H1 (cell line): ENCODE measurements around the gene CACNA2D4. TPM values are rescaled to one million over a fixed set of nuclear protein-coding genes. Genes with fewer than 3 reads are reported as not detected.

Experiments used
- POLR2A ChIP-seq, 2 experiments: IDR thresholded peaks; 1 replicate in 1 of 2; 2 replicates in 1 of 2; pipeline ENCODE4 v1.6.1; 2011; ENCODE audit warnings: low read depth in 2 of 2, low read length in 2 of 2, mild to moderate bottlenecking in 2 of 2; ENCODE audit errors: control extremely low read depth in 1 of 2
- RFX5 ChIP-seq: IDR thresholded peaks from 2 replicates; pipeline ENCODE4 v1.6.1; 2011; ENCODE audit warnings: low read depth, low read length, improper control_type of control experiment, borderline replicate concordance
- SP4 ChIP-seq: IDR thresholded peaks from 2 replicates; pipeline ENCODE4 v1.6.1; 2012; ENCODE audit warnings: low read length, inconsistent platforms
- polyA plus RNA-seq, 7 experiments: library from polyadenylated mRNA; depleted of rRNA in 3 of 7; stranded (reverse) in 5 of 7; unstranded in 2 of 7; fragments of >200 nt in 5 of 7; fragments of 200-250 nt in 2 of 7; gene quantifications; 1 replicate in 5 of 7; 2 replicates in 1 of 7; 4 replicates in 1 of 7; pipeline versions ENCODE4 v1.2.1 to v1.2.3, GENCODE V29; 2011 to 2013; ENCODE audit warnings: missing spikeins in 2 of 7, mixed read lengths in 2 of 7
- total RNA-seq: library from RNA; stranded (reverse); fragmentation: NEBNext Ultra II Directional; extraction: Animal tissue kit (Norgen Biotek cat#: 25700); gene quantifications from 2 replicates; pipeline ENCODE4 v1.2.1, GENCODE V29; 2021
- TF ChIP-seq, protein P1 (sequence below): fragments of 300-600 bp; sonication (generic); IDR thresholded peaks from 2 replicates; pipeline ENCODE4 v1.7.1; 2012; ENCODE audit warnings: low read length, moderate library complexity, mild to moderate bottlenecking, inconsistent platforms; ENCODE audit not compliant: insufficient replicate concordance

CACNA2D4 gene
- total and polyA plus RNA-seq, 2 of the 8 experiments (the other 6 are each of a cell fraction or from before 2014, with no cell fraction given): 0.44 to 0.88 TPM

DNA sequence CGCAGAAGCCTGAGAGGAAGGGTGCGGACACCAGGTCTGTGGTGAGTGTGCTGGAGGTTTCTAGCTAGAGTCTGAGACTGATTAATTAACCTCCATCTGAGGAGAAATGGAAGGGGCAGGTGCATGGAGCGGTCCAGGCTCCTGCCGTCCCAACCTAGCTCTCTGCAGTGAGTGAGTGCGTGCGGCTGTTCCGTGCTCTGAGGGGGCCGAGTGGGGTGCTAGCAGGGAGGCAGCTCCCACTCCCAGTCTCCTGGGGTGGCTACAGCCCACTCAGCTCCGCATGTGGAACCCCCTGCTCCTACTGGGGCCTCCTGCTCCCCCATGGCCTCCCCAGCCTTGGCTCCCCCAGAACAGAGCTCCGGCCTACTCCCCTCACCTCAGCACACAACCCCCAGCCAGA lies 95.2 kb downstream of the CACNA2D4 start (continued):
- TF ChIP-seq, protein P1, sequence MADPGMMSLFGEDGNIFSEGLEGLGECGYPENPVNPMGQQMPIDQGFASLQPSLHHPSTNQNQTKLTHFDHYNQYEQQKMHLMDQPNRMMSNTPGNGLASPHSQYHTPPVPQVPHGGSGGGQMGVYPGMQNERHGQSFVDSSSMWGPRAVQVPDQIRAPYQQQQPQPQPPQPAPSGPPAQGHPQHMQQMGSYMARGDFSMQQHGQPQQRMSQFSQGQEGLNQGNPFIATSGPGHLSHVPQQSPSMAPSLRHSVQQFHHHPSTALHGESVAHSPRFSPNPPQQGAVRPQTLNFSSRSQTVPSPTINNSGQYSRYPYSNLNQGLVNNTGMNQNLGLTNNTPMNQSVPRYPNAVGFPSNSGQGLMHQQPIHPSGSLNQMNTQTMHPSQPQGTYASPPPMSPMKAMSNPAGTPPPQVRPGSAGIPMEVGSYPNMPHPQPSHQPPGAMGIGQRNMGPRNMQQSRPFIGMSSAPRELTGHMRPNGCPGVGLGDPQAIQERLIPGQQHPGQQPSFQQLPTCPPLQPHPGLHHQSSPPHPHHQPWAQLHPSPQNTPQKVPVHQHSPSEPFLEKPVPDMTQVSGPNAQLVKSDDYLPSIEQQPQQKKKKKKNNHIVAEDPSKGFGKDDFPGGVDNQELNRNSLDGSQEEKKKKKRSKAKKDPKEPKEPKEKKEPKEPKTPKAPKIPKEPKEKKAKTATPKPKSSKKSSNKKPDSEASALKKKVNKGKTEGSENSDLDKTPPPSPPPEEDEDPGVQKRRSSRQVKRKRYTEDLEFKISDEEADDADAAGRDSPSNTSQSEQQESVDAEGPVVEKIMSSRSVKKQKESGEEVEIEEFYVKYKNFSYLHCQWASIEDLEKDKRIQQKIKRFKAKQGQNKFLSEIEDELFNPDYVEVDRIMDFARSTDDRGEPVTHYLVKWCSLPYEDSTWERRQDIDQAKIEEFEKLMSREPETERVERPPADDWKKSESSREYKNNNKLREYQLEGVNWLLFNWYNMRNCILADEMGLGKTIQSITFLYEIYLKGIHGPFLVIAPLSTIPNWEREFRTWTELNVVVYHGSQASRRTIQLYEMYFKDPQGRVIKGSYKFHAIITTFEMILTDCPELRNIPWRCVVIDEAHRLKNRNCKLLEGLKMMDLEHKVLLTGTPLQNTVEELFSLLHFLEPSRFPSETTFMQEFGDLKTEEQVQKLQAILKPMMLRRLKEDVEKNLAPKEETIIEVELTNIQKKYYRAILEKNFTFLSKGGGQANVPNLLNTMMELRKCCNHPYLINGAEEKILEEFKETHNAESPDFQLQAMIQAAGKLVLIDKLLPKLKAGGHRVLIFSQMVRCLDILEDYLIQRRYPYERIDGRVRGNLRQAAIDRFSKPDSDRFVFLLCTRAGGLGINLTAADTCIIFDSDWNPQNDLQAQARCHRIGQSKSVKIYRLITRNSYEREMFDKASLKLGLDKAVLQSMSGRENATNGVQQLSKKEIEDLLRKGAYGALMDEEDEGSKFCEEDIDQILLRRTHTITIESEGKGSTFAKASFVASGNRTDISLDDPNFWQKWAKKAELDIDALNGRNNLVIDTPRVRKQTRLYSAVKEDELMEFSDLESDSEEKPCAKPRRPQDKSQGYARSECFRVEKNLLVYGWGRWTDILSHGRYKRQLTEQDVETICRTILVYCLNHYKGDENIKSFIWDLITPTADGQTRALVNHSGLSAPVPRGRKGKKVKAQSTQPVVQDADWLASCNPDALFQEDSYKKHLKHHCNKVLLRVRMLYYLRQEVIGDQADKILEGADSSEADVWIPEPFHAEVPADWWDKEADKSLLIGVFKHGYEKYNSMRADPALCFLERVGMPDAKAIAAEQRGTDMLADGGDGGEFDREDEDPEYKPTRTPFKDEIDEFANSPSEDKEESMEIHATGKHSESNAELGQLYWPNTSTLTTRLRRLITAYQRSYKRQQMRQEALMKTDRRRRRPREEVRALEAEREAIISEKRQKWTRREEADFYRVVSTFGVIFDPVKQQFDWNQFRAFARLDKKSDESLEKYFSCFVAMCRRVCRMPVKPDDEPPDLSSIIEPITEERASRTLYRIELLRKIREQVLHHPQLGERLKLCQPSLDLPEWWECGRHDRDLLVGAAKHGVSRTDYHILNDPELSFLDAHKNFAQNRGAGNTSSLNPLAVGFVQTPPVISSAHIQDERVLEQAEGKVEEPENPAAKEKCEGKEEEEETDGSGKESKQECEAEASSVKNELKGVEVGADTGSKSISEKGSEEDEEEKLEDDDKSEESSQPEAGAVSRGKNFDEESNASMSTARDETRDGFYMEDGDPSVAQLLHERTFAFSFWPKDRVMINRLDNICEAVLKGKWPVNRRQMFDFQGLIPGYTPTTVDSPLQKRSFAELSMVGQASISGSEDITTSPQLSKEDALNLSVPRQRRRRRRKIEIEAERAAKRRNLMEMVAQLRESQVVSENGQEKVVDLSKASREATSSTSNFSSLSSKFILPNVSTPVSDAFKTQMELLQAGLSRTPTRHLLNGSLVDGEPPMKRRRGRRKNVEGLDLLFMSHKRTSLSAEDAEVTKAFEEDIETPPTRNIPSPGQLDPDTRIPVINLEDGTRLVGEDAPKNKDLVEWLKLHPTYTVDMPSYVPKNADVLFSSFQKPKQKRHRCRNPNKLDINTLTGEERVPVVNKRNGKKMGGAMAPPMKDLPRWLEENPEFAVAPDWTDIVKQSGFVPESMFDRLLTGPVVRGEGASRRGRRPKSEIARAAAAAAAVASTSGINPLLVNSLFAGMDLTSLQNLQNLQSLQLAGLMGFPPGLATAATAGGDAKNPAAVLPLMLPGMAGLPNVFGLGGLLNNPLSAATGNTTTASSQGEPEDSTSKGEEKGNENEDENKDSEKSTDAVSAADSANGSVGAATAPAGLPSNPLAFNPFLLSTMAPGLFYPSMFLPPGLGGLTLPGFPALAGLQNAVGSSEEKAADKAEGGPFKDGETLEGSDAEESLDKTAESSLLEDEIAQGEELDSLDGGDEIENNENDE: no peak
- no peak for TF ChIP-seq RFX5
- TF ChIP-seq SP4: no peak
- TF ChIP-seq POLR2A (IDR thresholded peaks at IDR 0.05; ENCODE audit: control extremely low read depth in 1 of 2, low read depth in 2 of 2, low read length in 2 of 2): no peak
- TF ChIP-seq, all 59 proteins: peak for 0
